Activated CD4-positive, alpha-beta T cell treated with anti-CD3 and anti-CD28 coated beads, Interleukin-2, amount 10 ng/mL, durations not matched to agents 24 days and 14 days (primary cell): Measurements from ENCODE around the gene PPP2R2C. TPM values are rescaled to one million over a fixed set of nuclear protein-coding genes. Genes with fewer than 3 reads are reported as not detected.

ENCODE experiments used
- DNase-seq: peaks from one replicate; pipeline ENCODE4 v3.0.0; 2022
- H3K27ac Mint-ChIP-seq: one replicate; pipeline ENCODE4 v1.8.0; 2022; ENCODE audit warnings: mild to moderate bottlenecking, mixed read lengths
- H3K27me3 Mint-ChIP-seq: one replicate; pipeline ENCODE4 v1.8.0; 2022; ENCODE audit warnings: mixed read lengths
- H3K36me3 Mint-ChIP-seq: one replicate; pipeline ENCODE4 v1.8.0; 2022; ENCODE audit warnings: low read depth, mild to moderate bottlenecking, mixed read lengths
- H3K4me1 Mint-ChIP-seq: one replicate; pipeline ENCODE4 v1.8.0; 2021; ENCODE audit warnings: mixed read lengths
- H3K4me3 Mint-ChIP-seq: one replicate; pipeline ENCODE4 v1.8.0; 2022; ENCODE audit warnings: mild to moderate bottlenecking, moderate library complexity, mixed read lengths
- H3K9me3 Mint-ChIP-seq: one replicate; pipeline ENCODE4 v1.8.0; 2021; ENCODE audit warnings: mixed read lengths
- intact Hi-C: fragments of 100-400 bp; cut with micrococcal nuclease; formaldehyde crosslinking; loops from one replicate; pipeline ENCODE4 v1.15.1; 2023
- total RNA-seq: library from RNA; stranded (reverse); gene quantifications from 2 replicates; pipeline ENCODE4 v1.2.3, GENCODE V29; 2022

The PPP2R2C gene
- total RNA-seq, 1 donor from 2014 or later, result not detected

DNA sequence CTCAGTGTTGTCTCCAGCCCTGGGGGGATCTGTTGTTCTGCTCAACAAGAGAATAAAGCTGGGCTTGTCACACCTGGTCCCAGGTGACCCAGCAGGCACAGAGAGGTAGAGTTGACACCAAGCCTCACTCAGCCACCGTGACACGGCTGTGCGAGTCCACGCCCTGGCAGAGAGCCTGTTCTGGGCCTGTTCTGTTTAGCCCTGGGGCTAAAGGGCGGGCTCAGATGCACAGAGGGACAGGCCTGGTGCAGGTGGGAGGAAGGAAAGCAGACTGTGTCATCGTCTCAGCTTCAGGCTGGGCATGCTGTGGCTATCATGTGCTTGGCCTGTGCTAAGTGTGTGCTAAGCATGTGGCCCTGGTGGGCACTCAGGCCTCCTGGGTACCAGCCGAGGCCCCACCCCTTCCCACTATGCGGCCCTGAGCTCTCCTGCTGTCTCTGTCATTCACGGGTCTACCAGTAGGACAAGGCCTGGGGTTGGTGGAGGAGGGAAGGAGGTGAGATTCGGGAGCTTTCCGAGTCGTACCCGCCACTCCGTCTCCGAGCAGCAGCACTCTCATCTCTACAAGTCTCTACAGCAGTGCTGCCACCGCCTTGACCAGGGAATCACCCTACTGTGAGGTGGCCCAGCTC, 191.9 kb downstream of the PPP2R2C start:
- H3K36me3 Mint-ChIP-seq, result no peaks in the 10 kb centered on the region
- DNase-seq, result no peak
- no peak overlapping the region for H3K27ac Mint-ChIP-seq
- intact Hi-C loops, result no loop called here
- H3K27me3 Mint-ChIP-seq, result peaks cover 2% of the 10 kb centered on the region
- peaks cover 3% of the 10 kb centered on the region for H3K4me1 Mint-ChIP-seq
- no peaks in the 10 kb centered on the region for H3K9me3 Mint-ChIP-seq
- no peak overlapping the region for H3K4me3 Mint-ChIP-seq

DNA sequence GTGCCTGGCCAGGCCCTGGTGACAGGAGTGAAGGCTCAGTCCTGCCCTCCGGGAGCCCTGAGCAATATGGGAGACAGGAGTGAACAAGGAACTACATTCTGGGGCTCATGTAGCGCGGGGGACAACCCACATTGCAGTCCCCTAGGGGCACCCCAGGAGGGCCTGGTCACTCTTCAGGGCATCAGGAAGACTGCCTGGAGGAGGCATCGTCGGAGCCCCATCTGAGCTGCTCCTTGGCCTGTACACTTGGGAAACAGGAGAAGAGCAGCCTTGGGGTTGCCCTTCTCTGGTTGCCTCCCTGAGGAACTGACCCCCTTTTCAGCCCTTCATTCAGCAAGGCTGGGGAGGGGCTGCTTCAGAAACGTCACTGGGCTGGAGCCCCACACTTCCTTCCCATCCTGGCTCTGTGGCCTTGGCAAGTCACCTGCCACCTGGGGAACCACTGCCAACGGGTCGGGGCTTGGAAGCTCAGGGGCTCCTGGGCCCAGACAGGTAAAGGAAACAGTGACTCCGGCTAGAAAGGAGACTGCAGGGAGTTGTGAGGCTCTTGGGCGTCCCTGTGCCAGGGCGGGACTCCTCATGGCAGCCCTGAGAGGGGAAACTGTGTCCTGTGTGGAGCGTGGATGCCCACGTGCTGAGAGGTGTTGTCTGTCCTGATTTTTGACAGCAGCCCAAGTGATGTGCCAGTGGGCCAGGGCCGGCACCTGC, 192.7 kb downstream of the PPP2R2C start:
- intact Hi-C loops, result no loop called here
- no peak for DNase-seq
- Mint-ChIP-seq H3K27ac (no peak overlapping the region), H3K27me3 (peaks cover 2% of the 10 kb centered on the region), H3K9me3 (no peaks in the 10 kb centered on the region), H3K4me1 (peaks cover 3% of the 10 kb centered on the region), H3K36me3 (no peaks in the 10 kb centered on the region), H3K4me3 (no peak overlapping the region)

DNA sequence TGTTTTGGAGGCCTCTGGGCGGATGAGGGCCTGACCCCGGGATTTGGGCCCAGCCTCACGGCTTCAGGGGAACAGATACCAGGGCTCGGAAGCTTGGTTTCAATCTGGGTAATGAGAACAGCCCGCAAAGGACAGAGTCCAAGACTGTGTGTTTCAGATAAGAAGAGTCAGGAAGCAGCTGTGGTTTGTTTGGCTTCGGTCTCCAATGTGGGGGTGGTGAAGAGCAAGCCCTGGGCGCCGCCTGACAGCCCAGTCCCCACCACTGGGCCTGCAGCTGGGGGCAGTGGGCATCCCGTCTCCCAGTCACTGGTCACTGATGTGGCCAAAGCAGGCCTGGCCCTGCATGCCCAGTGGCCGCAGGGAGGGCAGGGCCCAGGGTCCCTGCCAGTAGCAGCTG, 193.6 kb downstream of the PPP2R2C start:
- Mint-ChIP-seq H3K4me3 (no peak overlapping the region), H3K27ac (no peak overlapping the region), H3K4me1 (peaks cover 3% of the 10 kb centered on the region), H3K27me3 (peaks cover 2% of the 10 kb centered on the region), H3K36me3 (no peaks in the 10 kb centered on the region), H3K9me3 (no peaks in the 10 kb centered on the region)
- DNase-seq, result peak; percentile 63
- intact Hi-C loops, result no loop called here

DNA sequence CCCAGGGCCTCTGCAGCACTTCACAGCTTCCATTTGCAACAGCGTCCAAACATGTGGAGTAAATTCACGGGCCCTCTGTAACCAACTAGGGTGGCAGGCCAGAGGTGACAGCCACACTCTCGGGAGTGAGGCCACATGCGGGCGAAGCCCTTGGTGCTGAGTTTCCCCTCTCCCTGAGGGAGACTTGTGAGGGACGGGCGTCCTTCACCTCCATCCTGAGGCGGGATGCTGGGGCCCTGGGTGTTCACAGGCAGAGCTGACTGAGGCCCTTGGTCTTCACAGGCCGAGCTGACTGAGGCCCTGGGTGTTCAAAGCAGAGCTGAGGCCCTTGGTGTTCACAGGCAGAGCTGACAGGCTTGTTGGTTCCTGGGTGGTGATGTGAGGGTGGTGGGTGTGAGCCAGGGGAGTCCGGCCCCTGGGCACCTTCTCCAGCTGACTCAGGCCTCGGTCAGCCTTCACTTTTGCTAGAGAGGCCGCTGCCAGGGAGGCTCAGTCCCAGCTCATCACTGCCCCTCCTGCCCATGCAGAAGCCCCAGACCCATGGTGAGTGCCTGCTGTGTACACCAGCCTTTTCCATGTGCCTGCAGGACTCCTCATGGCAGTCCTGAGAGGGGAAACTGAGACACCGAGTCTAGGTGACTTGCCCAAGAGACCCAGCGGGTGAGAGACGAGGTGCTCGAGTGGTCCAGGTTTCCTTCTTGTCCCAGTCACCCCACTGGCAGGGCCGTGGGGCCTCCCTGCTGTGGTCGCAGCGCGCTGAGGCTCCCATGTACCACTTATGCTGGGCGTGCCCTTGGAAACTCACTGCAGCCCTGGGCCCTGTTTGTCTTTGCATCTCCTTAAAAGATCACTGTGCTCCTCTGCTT, 194.2 kb downstream of the PPP2R2C start:
- Mint-ChIP-seq H3K9me3 (no peaks in the 10 kb centered on the region), H3K4me1 (peaks cover 3% of the 10 kb centered on the region), H3K27ac (no peak overlapping the region), H3K4me3 (no peak overlapping the region), H3K27me3 (peaks cover 2% of the 10 kb centered on the region), H3K36me3 (no peaks in the 10 kb centered on the region)
- no peak for DNase-seq
- intact Hi-C loops, result no loop called here

DNA sequence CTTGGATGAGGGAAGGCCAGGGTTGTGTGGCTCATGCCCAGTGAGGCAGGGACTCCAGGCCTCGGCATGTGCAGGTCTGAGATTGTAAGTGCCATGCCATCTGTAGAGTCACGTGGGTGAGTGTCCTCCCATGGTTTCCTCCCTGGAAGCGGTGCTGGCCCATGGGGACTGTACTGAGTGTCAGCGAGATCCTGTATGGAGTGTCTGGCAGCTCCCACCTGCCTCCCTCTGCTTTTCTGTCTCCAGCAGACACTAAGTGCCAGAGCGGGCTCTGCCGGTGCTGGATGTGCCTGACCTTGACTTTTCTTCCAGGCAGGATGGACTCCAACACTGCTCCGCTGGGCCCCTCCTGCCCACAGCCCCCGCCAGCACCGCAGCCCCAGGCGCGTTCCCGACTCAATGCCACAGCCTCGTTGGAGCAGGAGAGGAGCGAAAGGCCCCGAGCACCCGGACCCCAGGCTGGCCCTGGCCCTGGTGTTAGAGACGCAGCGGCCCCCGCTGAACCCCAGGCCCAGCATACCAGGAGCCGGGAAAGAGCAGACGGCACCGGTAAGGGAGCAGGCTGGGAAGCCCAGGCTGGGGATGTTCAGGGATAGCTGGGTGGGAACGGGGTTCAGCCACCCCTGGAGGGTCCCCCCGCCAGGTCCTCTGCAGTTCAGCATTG, 195.1 kb downstream of the PPP2R2C start:
- peaks cover 3% of the 10 kb centered on the region for H3K4me1 Mint-ChIP-seq
- peaks cover 2% of the 10 kb centered on the region for H3K27me3 Mint-ChIP-seq
- intact Hi-C loops, result no loop called here

DNA sequence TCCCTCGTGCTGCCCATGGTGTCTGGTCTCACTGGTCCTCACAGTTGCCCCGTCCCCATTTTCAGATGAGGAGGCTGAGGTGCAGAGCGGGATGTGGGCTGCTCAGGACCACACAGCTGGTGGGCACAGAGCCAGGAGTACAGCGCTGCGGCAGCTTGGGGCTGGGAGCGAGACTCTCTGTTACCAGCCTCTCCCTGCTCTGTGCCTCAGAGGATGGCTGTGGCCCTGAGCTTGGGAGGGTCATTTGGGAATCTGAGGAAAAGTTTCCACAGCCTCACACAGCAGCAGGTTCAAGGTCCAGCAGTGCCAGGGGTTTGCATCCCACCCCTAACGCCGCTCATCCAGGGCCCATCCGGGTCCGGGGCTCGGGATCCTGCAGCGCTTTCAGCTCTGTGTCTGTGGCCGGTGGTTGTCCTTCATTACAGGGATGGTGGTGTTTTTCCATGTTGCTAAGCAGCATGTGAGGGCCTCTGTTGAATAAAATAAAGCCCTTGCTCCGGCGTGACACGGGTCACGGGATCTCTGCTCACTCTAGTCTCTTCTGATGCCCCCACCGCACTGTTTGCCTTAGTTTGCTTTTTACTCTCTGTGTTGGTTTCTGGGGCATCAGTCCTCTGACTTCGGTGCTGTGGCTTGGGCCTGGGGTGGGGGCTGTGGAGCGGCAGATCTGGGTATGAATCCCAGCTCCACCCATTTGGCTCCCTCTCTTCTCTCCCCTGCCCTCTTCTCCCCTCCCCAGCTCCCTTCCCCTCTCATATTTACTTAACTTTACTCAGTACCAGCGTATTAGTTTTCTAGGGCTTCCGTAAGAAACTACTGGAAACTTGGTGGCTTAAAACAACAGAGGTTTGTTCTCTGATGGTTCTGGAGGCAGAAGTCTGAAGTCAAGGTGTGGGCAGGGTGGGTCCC, 196.3 kb downstream of the PPP2R2C start:
- no peaks in the 10 kb centered on the region for H3K36me3 Mint-ChIP-seq

More for the DNA sequence above, 195.1 kb downstream of the PPP2R2C start:
- no peak overlapping the region for H3K4me3 Mint-ChIP-seq
- no peaks in the 10 kb centered on the region for H3K9me3 Mint-ChIP-seq
- no peaks in the 10 kb centered on the region for H3K36me3 Mint-ChIP-seq
- DNase-seq, result no peak
- H3K27ac Mint-ChIP-seq, result no peak overlapping the region

DNA sequence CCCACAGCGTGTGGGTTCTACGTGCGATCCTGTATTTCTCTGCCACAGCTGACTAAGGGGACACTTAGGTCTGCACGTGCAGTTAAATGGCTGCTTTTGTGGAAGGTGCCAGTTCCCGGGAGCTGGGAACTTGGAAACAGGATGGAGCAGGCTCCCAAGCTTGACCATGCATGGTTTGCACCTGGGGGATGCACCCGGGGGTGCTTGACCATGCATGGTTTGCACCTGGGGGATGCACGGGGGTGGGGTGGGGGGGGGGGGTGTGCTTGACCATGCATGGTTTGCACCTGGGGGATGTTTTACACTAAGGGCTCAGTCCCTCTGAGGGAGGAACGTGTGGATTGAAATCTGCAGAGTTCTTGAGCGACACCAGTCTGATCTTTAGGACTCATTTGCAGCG, 197.1 kb downstream of the PPP2R2C start:
- Mint-ChIP-seq H3K27me3 (peaks cover 16% of the 10 kb centered on the region), H3K9me3 (no peaks in the 10 kb centered on the region), H3K27ac (no peak overlapping the region), H3K4me3 (no peak overlapping the region), H3K36me3 (no peaks in the 10 kb centered on the region), H3K4me1 (peaks cover 5% of the 10 kb centered on the region)
- intact Hi-C loops, result no loop called here
- no peak for DNase-seq

More for the DNA sequence above, 196.3 kb downstream of the PPP2R2C start:
- H3K9me3 Mint-ChIP-seq, result no peaks in the 10 kb centered on the region
- H3K27ac Mint-ChIP-seq, result no peak overlapping the region
- DNase-seq, result no peak
- H3K4me1 Mint-ChIP-seq, result peaks cover 3% of the 10 kb centered on the region
- peaks cover 9% of the 10 kb centered on the region for H3K27me3 Mint-ChIP-seq
- intact Hi-C loops, result no loop called here
- H3K4me3 Mint-ChIP-seq, result no peak overlapping the region

DNA sequence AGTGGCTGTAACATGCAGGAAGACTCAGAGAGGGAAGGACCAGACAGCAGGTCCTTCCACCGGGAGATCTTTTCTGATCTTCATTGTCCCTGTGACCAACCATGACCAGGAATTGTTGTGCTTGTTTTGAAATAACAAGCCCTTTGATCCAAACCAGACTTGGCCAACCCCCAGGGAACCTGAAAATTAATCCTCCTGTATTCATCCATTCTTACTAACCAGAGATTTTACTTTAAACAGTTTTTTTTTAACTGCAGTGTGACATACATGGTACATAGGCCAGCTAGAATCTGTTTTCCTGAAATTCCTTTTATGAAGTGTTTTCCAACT, 198.8 kb downstream of the PPP2R2C start:
- peaks cover 16% of the 10 kb centered on the region for H3K27me3 Mint-ChIP-seq
- H3K27ac Mint-ChIP-seq, result no peak overlapping the region
- H3K4me1 Mint-ChIP-seq, result peaks cover 8% of the 10 kb centered on the region
- no peak for DNase-seq
- H3K4me3 Mint-ChIP-seq, result no peak overlapping the region
- H3K36me3 Mint-ChIP-seq, result no peaks in the 10 kb centered on the region
- H3K9me3 Mint-ChIP-seq, result no peaks in the 10 kb centered on the region
- intact Hi-C loops, result no loop called here

DNA sequence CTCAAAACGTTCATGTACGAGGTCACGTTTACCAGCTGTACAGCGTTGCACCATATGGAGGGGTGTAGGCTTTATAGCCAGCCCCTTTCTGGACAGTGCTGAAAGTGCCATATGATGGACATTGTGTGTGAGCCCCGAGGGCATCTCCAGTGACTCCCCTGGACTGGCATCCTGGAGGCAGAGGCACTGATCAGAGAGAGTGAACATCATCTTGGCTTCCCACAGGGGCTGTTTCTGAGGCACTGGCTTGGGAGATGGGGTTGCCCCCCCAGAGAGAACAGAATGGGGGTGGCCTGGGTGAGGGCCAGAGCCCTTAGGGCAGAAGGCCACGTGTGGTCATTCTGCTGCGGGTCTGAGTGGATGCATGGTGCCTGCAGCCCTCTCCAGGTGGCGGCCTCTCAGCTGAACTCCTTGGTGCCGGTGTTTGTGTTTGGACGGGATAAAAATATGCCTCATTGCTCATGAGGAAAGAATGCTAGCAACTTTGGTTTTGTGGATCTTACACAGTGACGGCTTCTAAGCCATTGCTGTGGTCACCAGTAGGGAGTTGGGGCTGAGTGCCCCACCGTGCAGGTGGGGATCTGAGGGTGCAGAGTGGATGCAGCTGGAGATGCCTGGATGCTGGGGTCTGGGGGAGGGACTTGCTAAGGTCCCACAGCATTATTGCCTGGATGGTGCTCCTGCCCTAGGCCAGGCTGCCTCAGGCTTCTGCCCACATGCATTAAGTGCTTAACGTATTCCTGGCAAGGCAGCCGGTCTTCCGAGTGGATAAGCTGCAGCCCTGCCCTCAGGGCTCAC, 199.4 kb downstream of the PPP2R2C start:
- no peaks in the 10 kb centered on the region for H3K36me3 Mint-ChIP-seq
- no peak for DNase-seq
- intact Hi-C loops, result no loop called here
- H3K4me3 Mint-ChIP-seq, result no peak overlapping the region
- H3K27ac Mint-ChIP-seq, result no peak overlapping the region
- H3K27me3 Mint-ChIP-seq, result peaks cover 20% of the 10 kb centered on the region
- no peaks in the 10 kb centered on the region for H3K9me3 Mint-ChIP-seq
- H3K4me1 Mint-ChIP-seq, result peaks cover 8% of the 10 kb centered on the region

DNA sequence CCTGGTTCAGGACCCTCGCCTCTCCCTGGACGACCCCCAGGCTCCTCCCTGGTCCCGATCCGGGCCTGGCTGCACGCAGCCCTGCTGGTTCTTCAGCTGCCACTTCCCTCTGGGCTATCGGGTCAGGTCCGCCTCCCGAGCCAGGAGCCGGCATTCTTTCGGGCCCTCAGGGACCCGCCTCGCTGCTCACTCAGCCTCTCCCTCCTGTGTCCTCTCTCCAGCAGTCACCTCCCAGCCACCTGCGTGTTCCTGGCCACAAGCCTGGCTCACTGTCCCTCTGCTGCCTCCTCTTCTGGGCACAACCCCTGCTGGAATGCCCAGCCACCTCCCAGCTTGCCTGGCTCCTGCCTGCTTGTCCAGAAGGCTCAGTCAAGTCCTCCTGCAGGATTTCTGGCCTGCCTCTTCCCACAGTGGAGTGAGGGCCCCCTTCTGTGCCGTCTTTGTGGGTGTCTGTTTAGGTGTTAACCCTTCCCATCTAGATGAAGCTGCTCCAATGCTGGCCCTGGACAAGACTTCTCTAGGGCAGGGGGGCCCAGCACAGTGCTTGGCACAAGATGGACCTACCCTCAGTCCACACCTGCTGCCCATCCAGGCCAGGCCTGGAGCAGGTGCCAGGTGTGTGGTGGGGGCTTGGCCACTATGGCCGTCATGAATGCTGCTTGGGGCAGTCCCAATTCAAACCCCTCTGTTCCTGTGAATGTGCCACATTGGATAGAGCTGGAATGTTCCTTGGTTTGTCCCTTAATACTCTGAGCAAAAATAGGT, 200.5 kb downstream of the PPP2R2C start:
- H3K9me3 Mint-ChIP-seq, result no peaks in the 10 kb centered on the region
- DNase-seq, result no peak
- peaks cover 30% of the 10 kb centered on the region for H3K27me3 Mint-ChIP-seq
- H3K27ac Mint-ChIP-seq, result no peak overlapping the region
- no peaks in the 10 kb centered on the region for H3K36me3 Mint-ChIP-seq
- H3K4me1 Mint-ChIP-seq, result peaks cover 14% of the 10 kb centered on the region
- peak overlapping the region; percentile 27 for H3K4me3 Mint-ChIP-seq
- intact Hi-C loops, result no loop called here

DNA sequence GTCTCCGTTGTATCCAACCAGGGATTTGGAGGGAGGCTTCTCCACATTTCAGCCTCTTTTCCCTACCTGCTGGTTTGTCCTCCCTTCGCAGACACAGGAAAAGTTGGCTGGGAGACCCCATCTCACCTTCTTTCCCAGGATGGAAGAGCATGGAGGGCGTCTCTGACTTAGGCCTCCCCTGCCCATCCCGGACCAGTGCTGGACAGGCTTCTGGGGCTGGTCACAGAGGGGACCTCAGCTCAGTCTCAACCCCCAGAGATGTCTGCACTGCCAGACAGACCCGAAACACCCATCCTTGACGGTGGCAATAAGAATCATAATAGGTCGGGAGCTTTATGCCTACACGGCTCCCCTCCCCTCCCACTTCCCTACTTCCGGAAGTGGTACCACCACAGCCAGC, 201.2 kb downstream of the PPP2R2C start:
- peak overlapping the region; percentile 80 for H3K4me3 Mint-ChIP-seq
- no peaks in the 10 kb centered on the region for H3K9me3 Mint-ChIP-seq
- no peak for DNase-seq
- H3K4me1 Mint-ChIP-seq, result peaks cover 14% of the 10 kb centered on the region
- H3K27me3 Mint-ChIP-seq, result peaks cover 32% of the 10 kb centered on the region
- no peaks in the 10 kb centered on the region for H3K36me3 Mint-ChIP-seq
- intact Hi-C loops, result no loop called here
- no peak overlapping the region for H3K27ac Mint-ChIP-seq

DNA sequence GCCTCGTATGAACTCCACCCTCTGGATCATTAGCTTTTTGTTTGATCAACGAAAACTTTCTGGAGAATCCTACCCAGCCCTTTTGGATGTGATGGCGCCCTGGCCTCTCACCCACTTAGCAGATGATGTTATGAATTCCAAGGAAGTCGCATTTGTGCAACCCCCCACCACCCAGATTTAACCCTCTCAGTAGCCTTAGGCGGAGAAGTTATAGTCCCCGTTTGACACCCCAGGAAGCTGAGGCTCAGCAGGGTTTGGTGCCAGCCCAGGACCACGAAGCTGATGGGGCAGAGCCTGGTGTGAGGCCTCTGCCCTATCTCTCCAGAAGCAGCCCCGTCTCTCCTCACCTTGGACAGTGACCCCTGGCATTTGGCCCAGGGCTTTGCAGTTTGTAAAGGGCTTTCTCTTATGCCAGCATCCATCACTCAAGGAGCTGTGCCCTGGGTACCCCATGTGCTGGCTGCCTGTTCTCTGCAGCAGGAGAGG, 201.7 kb downstream of the PPP2R2C start:
- peak overlapping the region; percentile 80 for H3K4me3 Mint-ChIP-seq
- intact Hi-C loops, result no loop called here
- H3K9me3 Mint-ChIP-seq, result no peaks in the 10 kb centered on the region
- no peaks in the 10 kb centered on the region for H3K36me3 Mint-ChIP-seq
- H3K4me1 Mint-ChIP-seq, result peaks cover 14% of the 10 kb centered on the region
- H3K27ac Mint-ChIP-seq, result no peak overlapping the region
- no peak for DNase-seq
- peaks cover 32% of the 10 kb centered on the region for H3K27me3 Mint-ChIP-seq
